HEK293T (cell line): Measurements from ENCODE around the gene RNF144A.

Experiments used
- BHLHE40 ChIP-seq: fragments of 450-650 bp; IDR thresholded peaks from 2 replicates; pipeline ENCODE4 v1.6.1; 2016; ENCODE audit warnings: mild to moderate bottlenecking, moderate library complexity, borderline replicate concordance
- CTBP1 ChIP-seq: fragments of 450-650 bp; IDR thresholded peaks from 2 replicates; pipeline ENCODE4 v1.6.1; 2016; ENCODE audit warnings: borderline replicate concordance
- ELF4 ChIP-seq: fragments of 450-650 bp; IDR thresholded peaks from 2 replicates; pipeline ENCODE4 v1.6.1; 2017; ENCODE audit warnings: antibody characterized with exemption
- FOXA1 ChIP-seq: fragments of 450-650 bp; IDR thresholded peaks from 2 replicates; pipeline ENCODE4 v1.6.1; 2016; ENCODE audit warnings: mild to moderate bottlenecking
- FOXK2 ChIP-seq: fragments of 450-650 bp; IDR thresholded peaks from 2 replicates; pipeline ENCODE4 v1.6.1; 2016; ENCODE audit warnings: mild to moderate bottlenecking
- FOXM1 ChIP-seq: fragments of 450-650 bp; IDR thresholded peaks from 2 replicates; pipeline ENCODE4 v1.6.1; 2017; ENCODE audit warnings: mild to moderate bottlenecking, borderline replicate concordance
- HDGF ChIP-seq: fragments of 450-650 bp; IDR thresholded peaks from 2 replicates; pipeline ENCODE4 v1.6.1; 2017; ENCODE audit warnings: antibody characterized with exemption, borderline replicate concordance
- LEF1 ChIP-seq: fragments of 450-650 bp; IDR thresholded peaks from 2 replicates; pipeline ENCODE4 v1.6.1; 2017; ENCODE audit warnings: mild to moderate bottlenecking, borderline replicate concordance
- NFRKB ChIP-seq: fragments of 450-650 bp; IDR thresholded peaks from 2 replicates; pipeline ENCODE4 v1.6.1; 2016; ENCODE audit warnings: mild to moderate bottlenecking, moderate library complexity
- SP1 ChIP-seq: fragments of 450-650 bp; IDR thresholded peaks from 2 replicates; pipeline ENCODE4 v1.6.1; 2017
- SUZ12 ChIP-seq: fragments of 450-650 bp; IDR thresholded peaks from 2 replicates; pipeline ENCODE4 v1.6.1; 2016; ENCODE audit warnings: mild to moderate bottlenecking
- TARDBP ChIP-seq: fragments of 450-650 bp; IDR thresholded peaks from 2 replicates; pipeline ENCODE4 v1.6.1; 2016
- ZNF384 ChIP-seq: fragments of 450-650 bp; IDR thresholded peaks from 2 replicates; pipeline ENCODE4 v1.6.1; 2016

GRCh38 chr2:6941299-6942046, 24.3 kb downstream of the RNF144A start:
- no peak for TF ChIP-seq ELF4
- no peak for TF ChIP-seq TARDBP
- no peak for TF ChIP-seq ZNF384
- no peak for TF ChIP-seq LEF1
- TF ChIP-seq FOXM1, result no peak
- no peak for TF ChIP-seq BHLHE40
- TF ChIP-seq FOXK2, result no peak
- TF ChIP-seq CTBP1, result no peak
- TF ChIP-seq SUZ12, result no peak
- no peak for TF ChIP-seq HDGF
- no peak for TF ChIP-seq NFRKB
- TF ChIP-seq FOXA1, result no peak
- TF ChIP-seq SP1, result no peak
